K562 (cell line): ENCODE data around the gene AMER3. TPM values are rescaled to one million over a fixed set of nuclear protein-coding genes. Genes with fewer than 3 reads are reported as not detected.

Experiments used
- ATAC-seq: fragments of 200-7000 bp; cut with Tn5 transposase; 3 replicates; pipeline ENCODE4 v1.9.1; 2020; ENCODE audit warnings: moderate library complexity
- BruUV-seq: library from RNA; stranded (reverse); fragments of 400-500 nt; replicated peaks from 2 replicates; lab custom pipeline; 2021; lab: Mats Ljungman, UMichigan
- CTCF ChIA-PET: fragments of 300-600 bp; formaldehyde crosslinking; extraction: SDS; loops from one replicate; lab custom pipeline; 2021; ENCODE audit warnings: low intra/inter-chr PET ratio; lab: Yijun Ruan, JAX
- POLR2A ChIA-PET: fragments of 300-600, 350-650 bp; sonication (Branson Sonifier 250); formaldehyde crosslinking; extraction: SDS; loops from one replicate; lab custom pipeline; 2021; ENCODE audit warnings: antibody characterized with exemption, inconsistent platforms; lab: Yijun Ruan, JAX
- DNase-seq, 4 experiments: peaks; one replicate each; pipeline versions ENCODE4 v3.0.0 to v3.0.0-alpha.2; 2011 to 2018; ENCODE audit warnings: low spot score in 3 of 4, mixed read lengths in 3 of 4; ENCODE audit errors: extremely low read depth in 1 of 4
- FAIRE-seq: peaks from 2 replicates; lab custom pipeline; 2011; peaks lifted over from hg19 to GRCh38; lab: Jason Lieb, UNC
- H2AFZ ChIP-seq: 2 replicates; pipeline ENCODE4 v1.6.0; 2011; ENCODE audit warnings: low read depth, low read length, control low read depth, inconsistent platforms
- H3K27ac ChIP-seq: fragments of 200-600 bp; 3 replicates; pipeline ENCODE4 v1.8.0; 2011; ENCODE audit warnings: low read depth, mild to moderate bottlenecking, control low read depth, inconsistent platforms, low read length, moderate library complexity, mixed read lengths; ENCODE audit errors: extremely low read depth
- H3K27me3 ChIP-seq, 2 experiments: fragments of 300-600 bp in 1 of 2; 2 replicates in 1 of 2; 3 replicates in 1 of 2; pipeline versions ENCODE4 v1.6.0 to v1.8.0; 2011; ENCODE audit warnings: inconsistent platforms in 2 of 2, low read length in 2 of 2, mild to moderate bottlenecking in 1 of 2, mixed read lengths in 1 of 2, moderate library complexity in 1 of 2; ENCODE audit not compliant: control insufficient read depth in 2 of 2, insufficient read depth in 2 of 2
- H3K36me3 ChIP-seq: fragments of 300-600 bp; 3 replicates; pipeline ENCODE4 v1.8.0; 2011; ENCODE audit warnings: mild to moderate bottlenecking, low read length, inconsistent platforms; ENCODE audit not compliant: control insufficient read depth, insufficient read depth
- H3K4me1 ChIP-seq, 2 experiments: fragments of 200-600 bp in 1 of 2; replicated peaks in 1 of 2; 2 replicates in 1 of 2; 3 replicates in 1 of 2; pipeline versions ENCODE4 v1.5.1 to v1.8.0; 2011; ENCODE audit warnings: inconsistent platforms in 2 of 2, low read length in 2 of 2, mild to moderate bottlenecking in 1 of 2, mixed read lengths in 1 of 2, moderate library complexity in 1 of 2; ENCODE audit not compliant: control insufficient read depth in 2 of 2, insufficient read depth in 2 of 2
- H3K4me2 ChIP-seq: 2 replicates; pipeline ENCODE4 v1.6.1; 2011; ENCODE audit warnings: low read length, control low read depth, inconsistent platforms, mixed read lengths; ENCODE audit not compliant: insufficient read depth
- H3K4me3 ChIP-seq: fragments of 200-600 bp; sonication (generic), shearing (Covaris generic); 2 replicates; pipeline ENCODE4 v1.5.1; 2016; ENCODE audit warnings: control low read depth, inconsistent platforms
- H3K79me2 ChIP-seq: fragments of 200-600 bp; 3 replicates; pipeline ENCODE4 v1.8.0; 2011; ENCODE audit warnings: low read length, inconsistent platforms; ENCODE audit not compliant: control insufficient read depth, insufficient read depth
- H3K9ac ChIP-seq, 2 experiments: 2 replicates each; pipeline versions ENCODE4 v1.6.0 to v1.6.1; 2011; ENCODE audit warnings: low read depth in 2 of 2, low read length in 2 of 2, control low read depth in 1 of 2, inconsistent platforms in 1 of 2, mild to moderate bottlenecking in 1 of 2, mixed read lengths in 1 of 2; ENCODE audit not compliant: insufficient read depth in 1 of 2
- H3K9me1 ChIP-seq: one replicate; pipeline ENCODE4 v1.6.0; 2011; ENCODE audit warnings: inconsistent platforms, mild to moderate bottlenecking, low read length, moderate library complexity; ENCODE audit not compliant: control insufficient read depth, insufficient read depth
- H3K9me3 ChIP-seq: replicated peaks from 2 replicates; pipeline ENCODE4 v1.5.1; 2011; ENCODE audit warnings: low read depth, low read length, inconsistent platforms; ENCODE audit not compliant: control insufficient read depth, insufficient read depth
- H4K20me1 ChIP-seq: replicated peaks from 2 replicates; pipeline ENCODE4 v1.6.1; 2011; ENCODE audit warnings: low read length, inconsistent platforms, mixed read lengths; ENCODE audit not compliant: control insufficient read depth, insufficient read depth
- GTF2A2 ChIP-seq: IDR thresholded peaks from 2 replicates; pipeline ENCODE4 v1.6.1; 2016; ENCODE audit warnings: mild to moderate bottlenecking, missing genetic modification characterization, missing compliant biosample characterization
- NFRKB ChIP-seq: fragments of 450-650 bp; IDR thresholded peaks from 2 replicates; pipeline ENCODE4 v1.6.1; 2016; ENCODE audit warnings: low read depth
- PHB2 ChIP-seq: fragments of 450-650 bp; IDR thresholded peaks from 2 replicates; pipeline ENCODE4 v1.6.1; 2017; ENCODE audit warnings: low read depth
- TEAD2 ChIP-seq: fragments of 450-650 bp; IDR thresholded peaks from 2 replicates; pipeline ENCODE4 v1.6.1; 2016; ENCODE audit warnings: missing genetic modification characterization, control low read depth, missing compliant biosample characterization
- WHSC1 ChIP-seq: IDR thresholded peaks from one replicate; pipeline ENCODE4 v1.6.1; 2012; ENCODE audit warnings: low read length, control low read depth, inconsistent platforms
- ZNF311 ChIP-seq: fragments of 250-450 bp; sonication (Bioruptor Pico); IDR thresholded peaks from 2 replicates; pipeline ENCODE4 v1.4.0; 2020; ENCODE audit warnings: mild to moderate bottlenecking, moderate library complexity
- WGBS: fragments of 100-300 bp; shearing (Covaris generic); methylation state at CpG from one replicate; pipeline ENCODE4 v1.1.6; 2016; ENCODE audit warnings: low coverage, mixed read lengths; ENCODE audit not compliant: insufficient coverage; ENCODE audit errors: missing lambda C conversion rate; 5-methylcytosine and 5-hydroxymethylcytosine counted together
- in situ Hi-C: fragments of 300-500 bp; cut with MboI; formaldehyde crosslinking; loops from 4 replicates; pipeline ENCODE4 v1.15.0; 2018; ENCODE audit warnings: inconsistent platforms, mixed read lengths
- intact Hi-C: fragments of 100-400 bp; cut with micrococcal nuclease; formaldehyde crosslinking; loops from 2 replicates; pipeline ENCODE4 v1.14.2; 2022
- polyA plus RNA-seq, 8 experiments: library from polyadenylated mRNA; depleted of rRNA in 4 of 8; stranded (reverse) in 5 of 8; unstranded in 3 of 8; fragments of >200 nt; fragmentation: Nextera tagmentation in 2 of 8; fragmentation: Illumina TruSeq in 1 of 8; extraction: Ambion mirVana in 2 of 8; extraction: Trizol in 1 of 8; gene quantifications; 2 replicates each; pipeline versions ENCODE4 v1.2.1 to v1.2.3, GENCODE V29; 2011 to 2014; ENCODE audit warnings: inconsistent platforms in 1 of 8, missing spikeins in 1 of 8
- total RNA-seq, 7 experiments: library from RNA; depleted of rRNA in 6 of 7; stranded (reverse); fragments of >200 nt in 6 of 7; fragmentation: Illumina TruSeq in 2 of 7; extraction: Trizol in 2 of 7; gene quantifications; 2 replicates each; pipeline versions ENCODE4 v1.2.1 to v1.2.3, GENCODE V29; 2011 to 2021; ENCODE audit warnings: low replicate concordance in 1 of 7
- TF ChIP-seq, protein P1 (sequence below): fragments of 250-450 bp; sonication (Bioruptor Pico); IDR thresholded peaks from 2 replicates; pipeline ENCODE4 v1.4.0; 2020; ENCODE audit warnings: mild to moderate bottlenecking, moderate library complexity
- TF ChIP-seq, protein P2 (sequence below): fragments of 450-650 bp; formaldehyde crosslinking; IDR thresholded peaks from 2 replicates; pipeline ENCODE4 v1.4.0; 2020; ENCODE audit warnings: mild to moderate bottlenecking, mixed read lengths

Gene AMER3
- total and polyA plus RNA-seq, 9 of the 15 experiments (the other 6 are each of a cell fraction or from before 2014, with no cell fraction given) = not detected

DNA sequence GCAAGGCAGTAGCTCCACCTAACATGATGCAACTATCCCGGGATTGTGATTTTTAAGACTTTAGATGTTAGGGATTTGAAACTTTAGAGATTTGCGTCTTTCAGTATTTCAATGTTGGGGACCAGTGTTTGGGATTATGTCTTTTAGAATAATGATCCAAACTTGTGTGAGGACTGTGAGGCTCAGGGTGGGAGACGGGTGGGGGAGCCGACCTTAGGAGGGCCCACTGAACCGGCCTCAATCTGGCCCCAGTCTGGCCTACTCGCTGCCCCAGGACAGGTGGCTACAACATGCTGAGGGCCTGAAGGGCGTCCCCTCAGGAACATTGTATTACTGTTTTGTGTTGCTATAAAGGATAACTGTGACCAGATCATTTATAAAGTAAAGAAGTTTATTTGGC is 10.7 kb downstream of the AMER3 start (continued):
- no peak for TF ChIP-seq GTF2A2
- TF ChIP-seq, protein P1, sequence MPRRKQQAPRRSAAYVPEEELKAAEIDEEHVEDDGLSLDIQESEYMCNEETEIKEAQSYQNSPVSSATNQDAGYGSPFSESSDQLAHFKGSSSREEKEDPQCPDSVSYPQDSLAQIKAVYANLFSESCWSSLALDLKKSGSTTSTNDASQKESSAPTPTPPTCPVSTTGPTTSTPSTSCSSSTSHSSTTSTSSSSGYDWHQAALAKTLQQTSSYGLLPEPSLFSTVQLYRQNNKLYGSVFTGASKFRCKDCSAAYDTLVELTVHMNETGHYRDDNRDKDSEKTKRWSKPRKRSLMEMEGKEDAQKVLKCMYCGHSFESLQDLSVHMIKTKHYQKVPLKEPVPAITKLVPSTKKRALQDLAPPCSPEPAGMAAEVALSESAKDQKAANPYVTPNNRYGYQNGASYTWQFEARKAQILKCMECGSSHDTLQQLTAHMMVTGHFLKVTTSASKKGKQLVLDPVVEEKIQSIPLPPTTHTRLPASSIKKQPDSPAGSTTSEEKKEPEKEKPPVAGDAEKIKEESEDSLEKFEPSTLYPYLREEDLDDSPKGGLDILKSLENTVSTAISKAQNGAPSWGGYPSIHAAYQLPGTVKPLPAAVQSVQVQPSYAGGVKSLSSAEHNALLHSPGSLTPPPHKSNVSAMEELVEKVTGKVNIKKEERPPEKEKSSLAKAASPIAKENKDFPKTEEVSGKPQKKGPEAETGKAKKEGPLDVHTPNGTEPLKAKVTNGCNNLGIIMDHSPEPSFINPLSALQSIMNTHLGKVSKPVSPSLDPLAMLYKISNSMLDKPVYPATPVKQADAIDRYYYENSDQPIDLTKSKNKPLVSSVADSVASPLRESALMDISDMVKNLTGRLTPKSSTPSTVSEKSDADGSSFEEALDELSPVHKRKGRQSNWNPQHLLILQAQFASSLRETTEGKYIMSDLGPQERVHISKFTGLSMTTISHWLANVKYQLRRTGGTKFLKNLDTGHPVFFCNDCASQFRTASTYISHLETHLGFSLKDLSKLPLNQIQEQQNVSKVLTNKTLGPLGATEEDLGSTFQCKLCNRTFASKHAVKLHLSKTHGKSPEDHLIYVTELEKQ (CRISPR knock-in tag) = no peak
- TF ChIP-seq, protein P2, sequence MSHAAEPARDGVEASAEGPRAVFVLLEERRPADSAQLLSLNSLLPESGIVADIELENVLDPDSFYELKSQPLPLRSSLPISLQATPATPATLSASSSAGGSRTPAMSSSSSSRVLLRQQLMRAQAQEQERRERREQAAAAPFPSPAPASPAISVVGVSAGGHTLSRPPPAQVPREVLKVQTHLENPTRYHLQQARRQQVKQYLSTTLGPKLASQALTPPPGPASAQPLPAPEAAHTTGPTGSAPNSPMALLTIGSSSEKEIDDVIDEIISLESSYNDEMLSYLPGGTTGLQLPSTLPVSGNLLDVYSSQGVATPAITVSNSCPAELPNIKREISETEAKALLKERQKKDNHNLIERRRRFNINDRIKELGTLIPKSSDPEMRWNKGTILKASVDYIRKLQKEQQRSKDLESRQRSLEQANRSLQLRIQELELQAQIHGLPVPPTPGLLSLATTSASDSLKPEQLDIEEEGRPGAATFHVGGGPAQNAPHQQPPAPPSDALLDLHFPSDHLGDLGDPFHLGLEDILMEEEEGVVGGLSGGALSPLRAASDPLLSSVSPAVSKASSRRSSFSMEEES = no peak

DNA sequence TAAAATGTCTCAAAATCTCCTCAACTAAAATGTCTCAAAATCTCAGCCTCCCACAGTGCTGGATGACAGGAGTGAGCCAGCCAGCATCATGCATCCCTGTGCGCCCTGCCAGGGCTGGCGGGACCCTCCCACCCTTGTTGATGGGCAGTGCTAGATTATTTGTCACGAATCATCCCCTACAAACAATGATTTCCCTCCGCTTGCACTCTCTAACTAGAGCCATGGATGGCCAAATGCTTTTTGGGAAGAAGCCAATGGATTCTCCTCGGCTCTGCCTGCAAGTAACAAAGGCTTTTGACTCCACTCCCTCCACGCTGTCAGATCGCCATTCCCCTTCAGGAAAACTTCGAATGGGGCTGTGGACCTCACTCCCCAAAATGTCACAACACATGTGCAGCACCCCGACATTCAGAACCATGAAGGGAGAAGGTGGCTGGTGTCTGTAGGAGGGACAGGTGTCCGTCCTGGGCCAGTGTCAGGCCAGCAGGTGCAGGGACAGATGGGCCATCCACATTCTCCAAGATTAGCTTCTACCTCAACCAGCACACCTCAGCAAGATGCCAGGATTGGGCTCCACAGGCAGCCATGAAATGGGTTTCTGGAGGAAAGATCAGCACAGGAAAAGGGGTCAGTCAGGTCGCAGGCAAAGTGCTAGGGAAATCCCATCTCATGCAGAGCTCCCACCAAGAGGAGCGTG is 11.5 kb downstream of the AMER3 start:
- peaks cover 10% of the 10 kb centered on the region; the same call in 1 of the 2 replicates for H4K20me1 ChIP-seq
- H3K9ac ChIP-seq = no peak overlapping the region; a peak in 1 of 4 replicates
- POLR2A ChIA-PET = no interaction called here
- H3K36me3 ChIP-seq = no peaks in the 10 kb centered on the region
- no TSS peak for BruUV-seq
- no peak for DNase-seq
- H3K4me2 ChIP-seq = no peak overlapping the region
- peaks cover 0 to 48% of the 10 kb centered on the region in 2 experiments; a peak in 3 of 5 replicates for H3K27me3 ChIP-seq
- ATAC-seq = no peak
- no peak for FAIRE-seq
- H3K9me3 ChIP-seq = no peaks in the 10 kb centered on the region
- H3K4me3 ChIP-seq = no peak overlapping the region
- no peak overlapping the region for H3K27ac ChIP-seq
- CTCF ChIA-PET = no interaction called here
- in situ Hi-C loops (no loop called here), intact Hi-C loops (no loop called here)
- H3K4me1 ChIP-seq = peaks cover 5 to 6% of the 10 kb centered on the region in 2 experiments; a peak in 3 of 5 replicates
- H3K79me2 ChIP-seq = no peaks in the 10 kb centered on the region
- H3K9me1 ChIP-seq = no peaks in the 10 kb centered on the region
- 1% methylated on average over 12 of the region's 12 CpGs for WGBS
- H2AFZ ChIP-seq = no peak overlapping the region
- TF ChIP-seq ZNF311 (CRISPR knock-in tag) = no peak
- TF ChIP-seq NFRKB = no peak
- TF ChIP-seq WHSC1 = no peak
- TF ChIP-seq PHB2 = no peak
- no peak for TF ChIP-seq TEAD2
